CD4-positive, alpha-beta memory T cell (primary cell): ENCODE results near the gene MYLK3. TPM values are rescaled to one million over a fixed set of nuclear protein-coding genes. Genes with fewer than 3 reads are reported as not detected.
A peak's percentile ranks its signal among the peaks of the same experiment; 100 is the strongest.
"Not testable (repeated sequence)": the region's sequence is repeated elsewhere in the genome, so short reads cannot be mapped to it uniquely, and the experiment has no call there.

Experiments
- CTCF ChIA-PET: fragments of 350-600 bp; sonication (Branson Sonifier 250); formaldehyde crosslinking; loops from one replicate; lab custom pipeline; 2021; ENCODE audit warnings: inconsistent platforms; ENCODE audit not compliant: partially characterized antibody; lab: Charles Lee
- POLR2A ChIA-PET: fragments of 350-600 bp; sonication (Branson Sonifier 250); formaldehyde crosslinking; loops from one replicate; lab custom pipeline; 2021; ENCODE audit not compliant: partially characterized antibody; lab: Charles Lee
- DNase-seq, 5 donors: peaks; one replicate each; pipeline versions ENCODE4 v3.0.0 to v3.0.0-alpha.2; 2020 to 2022; ENCODE audit warnings: mixed read lengths in 1 of 5
- H3K27ac ChIP-seq: one replicate; pipeline ENCODE4 v1.7.0; 2013; ENCODE audit warnings: low read depth, low read length
- H3K27me3 ChIP-seq: 2 replicates; pipeline ENCODE4 v1.7.0; 2013; ENCODE audit warnings: mild to moderate bottlenecking, low read length, moderate library complexity; ENCODE audit not compliant: insufficient read depth
- H3K36me3 ChIP-seq: 2 replicates; pipeline ENCODE4 v1.7.0; 2013; ENCODE audit warnings: mild to moderate bottlenecking, low read length, moderate library complexity; ENCODE audit not compliant: insufficient read depth
- H3K4me1 ChIP-seq: 2 replicates; pipeline ENCODE4 v1.7.0; 2013; ENCODE audit warnings: mild to moderate bottlenecking, low read length, moderate library complexity; ENCODE audit not compliant: insufficient read depth
- H3K4me3 ChIP-seq, 2 donors: one replicate each; pipeline ENCODE4 v1.7.0; 2013; ENCODE audit warnings: low read length in 2 of 2, mild to moderate bottlenecking in 1 of 2
- H3K9me3 ChIP-seq, 2 donors: one replicate each; pipeline ENCODE4 v1.7.0; 2013; ENCODE audit warnings: low read length in 2 of 2, control low read depth in 1 of 2; ENCODE audit not compliant: control insufficient read depth in 1 of 2
- H3K27ac Mint-ChIP-seq, 7 donors: one replicate each; pipeline ENCODE4 v1.8.0; 2020 to 2021; ENCODE audit warnings: mixed read lengths in 7 of 7, mild to moderate bottlenecking in 6 of 7, inconsistent platforms in 3 of 7, moderate library complexity in 3 of 7
- H3K27me3 Mint-ChIP-seq, 2 donors: one replicate each; pipeline ENCODE4 v1.8.0; 2020 to 2021; ENCODE audit warnings: mixed read lengths in 2 of 2
- H3K36me3 Mint-ChIP-seq, 2 donors: one replicate each; pipeline ENCODE4 v1.8.0; 2020 to 2021; ENCODE audit warnings: mixed read lengths in 2 of 2, inconsistent platforms in 1 of 2, mild to moderate bottlenecking in 1 of 2
- H3K4me1 Mint-ChIP-seq, 4 donors: one replicate each; pipeline ENCODE4 v1.8.0; 2020 to 2021; ENCODE audit warnings: mixed read lengths in 4 of 4, mild to moderate bottlenecking in 1 of 4
- H3K4me3 Mint-ChIP-seq, 8 donors: one replicate each; pipeline ENCODE4 v1.8.0; 2020 to 2021; ENCODE audit warnings: mixed read lengths in 8 of 8, mild to moderate bottlenecking in 7 of 8, moderate library complexity in 6 of 8, inconsistent platforms in 3 of 8
- H3K9me3 Mint-ChIP-seq, 8 donors: one replicate each; pipeline ENCODE4 v1.8.0; 2020 to 2021; ENCODE audit warnings: mixed read lengths in 8 of 8, mild to moderate bottlenecking in 5 of 8, inconsistent platforms in 3 of 8, moderate library complexity in 1 of 8
- intact Hi-C: fragments of 100-400 bp; cut with micrococcal nuclease; formaldehyde crosslinking; loops from one replicate; pipeline ENCODE4 v1.15.1; 2023
- polyA plus RNA-seq, 2 donors: library from polyadenylated mRNA; unstranded; fragments of 300-500 nt; fragmentation: Illumina TruSeq; gene quantifications; one replicate each; pipeline ENCODE4 v1.2.3, GENCODE V29; 2021
- total RNA-seq, 2 experiments: library from RNA; stranded (reverse); gene quantifications; one replicate each; pipeline ENCODE4 v1.2.3, GENCODE V29; 2021

The MYLK3 gene
- total and polyA plus RNA-seq, 4 experiments from 2014 or later, result 0.32 TPM; not detected in 3

- peaks cover 7 to 11% of the 10 kb centered on the region in 2 donors for H3K36me3 Mint-ChIP-seq
- Histone ChIP-seq H3K27ac (peak overlapping the region; percentile 15), H3K27me3 (no peaks in the 10 kb centered on the region), H3K36me3 (no peaks in the 10 kb centered on the region), H3K9me3 (no peaks in the 10 kb centered on the region), H3K4me3 (no peak overlapping the region), H3K4me1 (peaks cover 8% of the 10 kb centered on the region)
- no peak for DNase-seq
- H3K27ac Mint-ChIP-seq, result peak overlapping the region in 4 of 7 donors; percentile 6 to 89 (median 61)
- no peaks in the 10 kb centered on the region for H3K27me3 Mint-ChIP-seq
- intact Hi-C loops, result no loop called here
- CTCF ChIA-PET, result interaction anchor here (0.8 to 1.3 kb wide), 2 partner anchors 39 to 40 kb away, joined by 3 to 4 read pairs; no protein-coding TSS in a partner anchor
- H3K4me3 Mint-ChIP-seq, result peak overlapping the region in 7 of 8 donors; percentile 17 to 90 (median 79)
- POLR2A ChIA-PET, result interaction anchor here (1.4 kb wide), 1 partner anchor 28 kb away, joined by 3 read pairs; no protein-coding TSS in a partner anchor
- peaks cover 0 to 15% (median 14%) of the 10 kb centered on the region in 8 donors for H3K9me3 Mint-ChIP-seq
- H3K4me1 Mint-ChIP-seq, result peaks cover 15 to 20% (median 17%) of the 10 kb centered on the region in 4 donors
Observed at GRCh38 chr16:46788891-46789474, 40.8 kb upstream of the MYLK3 start.

GRCh38 chr16:46787909-46788308 lies 39.8 kb upstream of the MYLK3 start:
- no peak overlapping the region for H3K27ac ChIP-seq
- DNase-seq, result no peak
- H3K4me3 ChIP-seq, result no peak overlapping the region
- H3K27me3 ChIP-seq, result no peaks in the 10 kb centered on the region
- H3K36me3 ChIP-seq, result no peaks in the 10 kb centered on the region
- ChIA-PET CTCF (no interaction called here), POLR2A (no interaction called here)
- Mint-ChIP-seq H3K4me3 (no peak overlapping the region), H3K4me1 (peaks cover 15 to 20% (median 18%) of the 10 kb centered on the region in 4 donors), H3K9me3 (peaks cover 0 to 13% (median 10%) of the 10 kb centered on the region in 8 donors), H3K27me3 (no peaks in the 10 kb centered on the region), H3K36me3 (peaks cover 5 to 7% of the 10 kb centered on the region in 2 donors), H3K27ac (peak overlapping the region in 1 of 7 donors; percentile 36)
- peaks cover 8% of the 10 kb centered on the region for H3K4me1 ChIP-seq
- intact Hi-C loops, result no loop called here
- no peaks in the 10 kb centered on the region for H3K9me3 ChIP-seq

GRCh38 chr16:46785076-46785845 lies 37.1 kb upstream of the MYLK3 start:
- no peak overlapping the region for H3K4me3 Mint-ChIP-seq
- H3K27ac Mint-ChIP-seq, result no peak overlapping the region
- Histone ChIP-seq H3K9me3 (no peaks in the 10 kb centered on the region), H3K27ac (no peak overlapping the region), H3K4me3 (no peak overlapping the region), H3K4me1 (peaks cover 2% of the 10 kb centered on the region), H3K27me3 (no peaks in the 10 kb centered on the region), H3K36me3 (no peaks in the 10 kb centered on the region)
- peaks cover 9 to 12% (median 11%) of the 10 kb centered on the region in 4 donors for H3K4me1 Mint-ChIP-seq
- H3K27me3 Mint-ChIP-seq, result no peaks in the 10 kb centered on the region
- CTCF ChIA-PET, result interaction anchor here (0.7 to 1.2 kb wide), 2 partner anchors 19 to 43 kb away, joined by 3 read pairs; no protein-coding TSS in a partner anchor
- H3K9me3 Mint-ChIP-seq, result peaks cover 0 to 13% (median 9%) of the 10 kb centered on the region in 8 donors
- POLR2A ChIA-PET, result no interaction called here
- no peak for DNase-seq
- intact Hi-C loops, result no loop called here
- peaks cover 2 to 7% of the 10 kb centered on the region in 2 donors for H3K36me3 Mint-ChIP-seq

GRCh38 chr16:46784569-46784968 lies 36.4 kb upstream of the MYLK3 start:
- H3K27ac ChIP-seq, DNase-seq, H3K27ac Mint-ChIP-seq, H3K36me3 ChIP-seq, POLR2A ChIA-PET, H3K36me3 Mint-ChIP-seq, H3K27me3 Mint-ChIP-seq, intact Hi-C loops, H3K4me1 Mint-ChIP-seq, H3K4me3 Mint-ChIP-seq, H3K9me3 ChIP-seq, H3K27me3 ChIP-seq, H3K4me3 ChIP-seq, H3K4me1 ChIP-seq: not testable (repeated sequence)
- CTCF ChIA-PET, result interaction anchor here (0.7 to 1.2 kb wide), 2 partner anchors 19 to 43 kb away, joined by 3 read pairs; no protein-coding TSS in a partner anchor
- peaks cover 0 to 13% (median 9%) of the 10 kb centered on the region in 8 donors for H3K9me3 Mint-ChIP-seq

- peaks cover 0 to 13% (median 9%) of the 10 kb centered on the region in 8 donors for H3K9me3 Mint-ChIP-seq
- no peaks in the 10 kb centered on the region for H3K9me3 ChIP-seq
- CTCF ChIA-PET, result no interaction called here
- intact Hi-C loops, result no loop called here
- no peak overlapping the region for H3K4me3 ChIP-seq
- DNase-seq, result no peak
- H3K4me1 Mint-ChIP-seq, result peaks cover 0 to 4% (median 2%) of the 10 kb centered on the region in 4 donors
- no peaks in the 10 kb centered on the region for H3K27me3 ChIP-seq
- peaks cover 0 to 7% of the 10 kb centered on the region in 2 donors for H3K36me3 Mint-ChIP-seq
- H3K27ac Mint-ChIP-seq, result no peak overlapping the region
- no peaks in the 10 kb centered on the region for H3K4me1 ChIP-seq
- H3K27me3 Mint-ChIP-seq, result no peaks in the 10 kb centered on the region
- no peaks in the 10 kb centered on the region for H3K36me3 ChIP-seq
- no peak overlapping the region for H3K27ac ChIP-seq
- H3K4me3 Mint-ChIP-seq, result no peak overlapping the region
- POLR2A ChIA-PET, result no interaction called here
Observed at GRCh38 chr16:46783800-46784199, 35.7 kb upstream of the MYLK3 start.

- no peak for DNase-seq
- H3K27me3 ChIP-seq, result no peaks in the 10 kb centered on the region
- no peaks in the 10 kb centered on the region for H3K4me1 ChIP-seq
- peaks cover 0 to 13% (median 9%) of the 10 kb centered on the region in 8 donors for H3K9me3 Mint-ChIP-seq
- peaks cover 0 to 3% (median 0%) of the 10 kb centered on the region in 4 donors for H3K4me1 Mint-ChIP-seq
- H3K36me3 Mint-ChIP-seq, result peaks cover 0 to 7% of the 10 kb centered on the region in 2 donors
- no peak overlapping the region for H3K4me3 ChIP-seq
- intact Hi-C loops, result no loop called here
- no peak overlapping the region for H3K27ac ChIP-seq
- H3K27ac Mint-ChIP-seq, result no peak overlapping the region
- POLR2A ChIA-PET, result no interaction called here
- no peaks in the 10 kb centered on the region for H3K36me3 ChIP-seq
- H3K27me3 Mint-ChIP-seq, result no peaks in the 10 kb centered on the region
- H3K4me3 Mint-ChIP-seq, result no peak overlapping the region
- no peaks in the 10 kb centered on the region for H3K9me3 ChIP-seq
- CTCF ChIA-PET, result no interaction called here
Observed at GRCh38 chr16:46782320-46782719, 34.2 kb upstream of the MYLK3 start.

- Histone ChIP-seq H3K36me3 (no peaks in the 10 kb centered on the region), H3K4me1 (no peaks in the 10 kb centered on the region), H3K9me3 (no peaks in the 10 kb centered on the region), H3K27me3 (no peaks in the 10 kb centered on the region), H3K4me3 (no peak overlapping the region), H3K27ac (no peak overlapping the region)
- Mint-ChIP-seq H3K36me3 (no peaks in the 10 kb centered on the region), H3K4me3 (no peak overlapping the region), H3K9me3 (no peaks in the 10 kb centered on the region), H3K27ac (no peak overlapping the region), H3K27me3 (peaks cover 0 to 4% of the 10 kb centered on the region in 2 donors), H3K4me1 (no peaks in the 10 kb centered on the region)
- intact Hi-C loops, result no loop called here
- no peak for DNase-seq
- ChIA-PET POLR2A (no interaction called here), CTCF (interaction anchor here (1.2 kb wide), 1 partner anchor 9 kb away, joined by 3 read pairs; no protein-coding TSS in a partner anchor)
Observed at GRCh38 chr16:46777804-46778203, 29.7 kb upstream of the MYLK3 start.
